ENCODE results near the gene CPEB4. TPM values are rescaled to one million over a fixed set of nuclear protein-coding genes. Genes with fewer than 3 reads are reported as not detected.

The CPEB4 gene
- total and polyA plus RNA-seq, 7 donors: 30.4 to 262 (median 95.0) TPM

DNA sequence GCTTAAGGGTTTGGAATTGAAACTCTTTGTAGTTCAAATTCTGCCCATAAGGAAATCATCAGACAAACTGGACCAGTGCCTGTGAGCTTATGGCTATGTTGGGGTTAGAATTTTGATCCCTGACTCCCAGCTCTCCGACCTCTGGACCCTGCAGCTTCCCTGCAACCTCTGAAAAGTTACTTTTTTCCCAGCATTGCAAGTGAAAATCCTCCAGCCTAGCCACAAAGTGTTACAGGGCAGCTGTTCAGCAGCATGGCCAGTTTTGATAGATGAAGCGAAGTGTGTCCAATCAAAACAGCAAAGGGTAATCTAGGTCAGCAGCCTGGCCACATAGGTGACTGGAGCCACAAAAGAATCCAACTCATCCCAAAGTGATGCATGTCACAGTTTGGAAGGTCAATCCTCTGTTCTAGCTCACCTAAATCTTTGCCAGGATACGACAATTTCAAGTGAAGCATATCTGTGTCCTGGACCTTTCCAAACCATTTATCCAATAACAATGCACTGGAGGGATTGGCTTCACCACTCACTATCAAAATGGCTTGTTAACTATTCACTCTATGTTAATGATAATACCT lies 4.7 kb upstream of the CPEB4 start:
- TF ChIP-seq, protein P1, sequence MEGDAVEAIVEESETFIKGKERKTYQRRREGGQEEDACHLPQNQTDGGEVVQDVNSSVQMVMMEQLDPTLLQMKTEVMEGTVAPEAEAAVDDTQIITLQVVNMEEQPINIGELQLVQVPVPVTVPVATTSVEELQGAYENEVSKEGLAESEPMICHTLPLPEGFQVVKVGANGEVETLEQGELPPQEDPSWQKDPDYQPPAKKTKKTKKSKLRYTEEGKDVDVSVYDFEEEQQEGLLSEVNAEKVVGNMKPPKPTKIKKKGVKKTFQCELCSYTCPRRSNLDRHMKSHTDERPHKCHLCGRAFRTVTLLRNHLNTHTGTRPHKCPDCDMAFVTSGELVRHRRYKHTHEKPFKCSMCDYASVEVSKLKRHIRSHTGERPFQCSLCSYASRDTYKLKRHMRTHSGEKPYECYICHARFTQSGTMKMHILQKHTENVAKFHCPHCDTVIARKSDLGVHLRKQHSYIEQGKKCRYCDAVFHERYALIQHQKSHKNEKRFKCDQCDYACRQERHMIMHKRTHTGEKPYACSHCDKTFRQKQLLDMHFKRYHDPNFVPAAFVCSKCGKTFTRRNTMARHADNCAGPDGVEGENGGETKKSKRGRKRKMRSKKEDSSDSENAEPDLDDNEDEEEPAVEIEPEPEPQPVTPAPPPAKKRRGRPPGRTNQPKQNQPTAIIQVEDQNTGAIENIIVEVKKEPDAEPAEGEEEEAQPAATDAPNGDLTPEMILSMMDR (IDR thresholded peaks at IDR 0.05): no peak
- Histone ChIP-seq H3K27ac (no peak overlapping the region), H3K4me3 (no peak overlapping the region), H3K9me3 (no peaks in the 10 kb centered on the region), H3K36me3 (ENCODE audit: insufficient read depth in 1 of 2, low read depth in 1 of 2) (no peaks in the 10 kb centered on the region), H3K4me1 (peaks cover 9% of the 10 kb centered on the region), H3K27me3 (ENCODE audit: insufficient read depth in 3 of 3, low read length in 2 of 3) (no peaks in the 10 kb centered on the region)
- intact Hi-C loops (cut with DNase I): loop anchor here in 1 of 2 donors (5.0 kb wide), 1 partner anchor 96 kb away; no protein-coding TSS in a partner anchor
- no peak for ATAC-seq
- WGBS, 3 donors: 63 to 79% (median 70%) methylated on average over 3 of the region's 3 CpGs
- no peak for DNase-seq

DNA sequence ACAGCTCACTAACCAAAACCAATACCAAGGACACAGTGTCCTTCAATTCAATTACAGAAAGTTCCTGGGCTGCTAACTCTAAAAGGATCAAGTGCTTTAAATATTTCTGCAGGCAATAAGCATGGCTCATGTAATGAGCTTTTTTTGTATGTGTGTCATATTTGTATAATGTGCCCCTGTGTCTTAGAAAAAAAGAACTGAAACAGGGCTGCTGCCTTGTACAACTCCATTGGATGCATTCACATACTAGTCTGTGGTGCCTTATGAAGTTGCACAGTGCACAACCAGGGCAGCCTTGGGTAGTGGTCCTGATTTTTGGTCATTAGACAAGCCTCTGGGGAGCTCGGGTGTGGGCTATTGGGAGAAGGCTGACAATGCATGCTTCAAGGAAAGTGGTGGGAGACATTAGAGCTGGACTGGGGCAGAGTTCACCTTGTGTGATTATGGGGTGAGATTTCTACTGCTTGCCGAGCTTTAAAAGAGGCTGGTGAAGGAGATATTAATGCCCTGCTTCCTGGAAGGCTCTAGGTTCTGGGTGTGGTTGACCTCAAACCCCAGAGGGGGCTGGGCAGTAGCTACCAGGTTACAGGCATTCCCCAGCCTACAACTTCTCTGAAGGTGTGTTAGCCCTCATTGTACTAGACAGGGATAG lies 3.6 kb upstream of the CPEB4 start:
- H3K9me3 ChIP-seq: no peaks in the 10 kb centered on the region
- peaks cover 5% of the 10 kb centered on the region for H3K4me1 ChIP-seq
- no peak for DNase-seq
- 67 to 76% (median 71%) methylated on average over 2 of the region's 2 CpGs for WGBS, 3 donors
- no peaks in the 10 kb centered on the region for H3K27me3 ChIP-seq (ENCODE audit: insufficient read depth in 3 of 3, low read length in 2 of 3)
- H3K4me3 ChIP-seq: no peak overlapping the region
- no peaks in the 10 kb centered on the region for H3K36me3 ChIP-seq (ENCODE audit: insufficient read depth in 1 of 2, low read depth in 1 of 2)
- TF ChIP-seq, protein P1 (IDR thresholded peaks at IDR 0.05): no peak
- intact Hi-C loops (cut with DNase I): loop anchor here (5.0 kb wide), 3 partner anchors 97 to 267 kb away; partner anchors contain the start of gene BOD1 (in 1 of the 2)
- ATAC-seq: no peak
- H3K27ac ChIP-seq: no peak overlapping the region

DNA sequence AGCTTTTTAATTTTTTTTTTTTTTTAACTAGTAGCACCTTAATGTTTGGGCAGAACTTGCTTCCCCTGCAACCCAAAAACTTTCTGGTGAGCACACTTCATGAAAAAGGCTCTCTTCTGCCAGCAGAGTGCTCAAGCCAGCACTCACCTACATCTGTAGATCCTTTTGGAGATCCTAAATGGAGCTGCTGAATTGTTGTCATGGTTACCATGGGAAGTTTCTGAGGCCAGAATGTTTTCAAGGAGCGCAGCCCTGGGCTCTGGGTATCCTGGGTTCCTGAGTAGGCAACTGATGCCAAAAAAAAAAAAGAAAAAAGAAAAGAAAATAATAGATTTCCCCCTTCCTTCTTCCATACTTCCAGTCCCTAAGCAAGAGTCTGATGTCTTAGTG lies 3.1 kb upstream of the CPEB4 start:
- H3K27ac ChIP-seq: no peak overlapping the region
- no peak overlapping the region for H3K4me3 ChIP-seq
- TF ChIP-seq, protein P1 (IDR thresholded peaks at IDR 0.05): no peak
- intact Hi-C loops (cut with DNase I): loop anchor here in 1 of 2 donors (5.0 kb wide), 2 partner anchors 103 to 268 kb away; partner anchors contain the start of gene BOD1
- no peak for ATAC-seq
- 93 to 95% (median 94%) methylated on average over 1 of the region's 1 CpG for WGBS, 3 donors
- no peaks in the 10 kb centered on the region for H3K27me3 ChIP-seq (ENCODE audit: insufficient read depth in 3 of 3, low read length in 2 of 3)
- peaks cover 5% of the 10 kb centered on the region for H3K4me1 ChIP-seq
- H3K9me3 ChIP-seq: no peaks in the 10 kb centered on the region
- no peaks in the 10 kb centered on the region for H3K36me3 ChIP-seq (ENCODE audit: insufficient read depth in 1 of 2, low read depth in 1 of 2)
- no peak for DNase-seq

DNA sequence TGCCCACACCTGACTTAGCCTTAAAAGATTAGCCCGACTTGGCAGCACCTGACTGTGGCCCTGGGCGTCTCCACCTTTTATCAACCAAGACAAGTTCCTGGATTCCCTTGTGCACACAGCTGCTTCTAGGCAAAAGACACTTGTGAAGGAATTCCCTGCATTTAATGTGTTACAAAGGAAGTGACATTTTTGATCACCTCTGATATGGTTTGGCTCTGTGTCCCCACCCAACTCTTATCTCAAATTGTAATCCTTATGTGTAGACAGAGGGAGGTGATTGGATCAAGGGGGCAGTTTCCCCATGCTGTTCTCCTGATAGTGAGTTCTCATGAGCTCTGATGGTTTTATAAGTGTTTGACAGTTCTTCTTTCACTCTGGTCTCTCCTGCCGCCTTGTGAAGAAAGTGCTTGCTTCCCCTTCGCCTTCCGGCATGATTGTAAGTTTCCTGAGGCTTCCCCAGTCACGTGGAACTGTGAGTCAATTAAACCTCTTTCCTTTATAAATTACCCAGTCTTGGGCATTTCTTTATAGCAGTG lies 2.6 kb upstream of the CPEB4 start:
- ATAC-seq (no peak), DNase-seq (no peak)
- no peak overlapping the region for H3K4me3 ChIP-seq
- TF ChIP-seq, protein P1 (IDR thresholded peaks at IDR 0.05): no peak
- H3K27me3 ChIP-seq (ENCODE audit: insufficient read depth in 3 of 3, low read length in 2 of 3): no peaks in the 10 kb centered on the region
- peaks cover 5% of the 10 kb centered on the region for H3K4me1 ChIP-seq
- H3K36me3 ChIP-seq (ENCODE audit: insufficient read depth in 1 of 2, low read depth in 1 of 2): no peaks in the 10 kb centered on the region
- H3K9me3 ChIP-seq: no peaks in the 10 kb centered on the region
- no peak overlapping the region for H3K27ac ChIP-seq
- WGBS, 3 donors: 73 to 83% (median 78%) methylated on average over 6 of the region's 6 CpGs
- intact Hi-C loops (cut with DNase I): loop anchor here in 1 of 2 donors (5.0 kb wide), 2 partner anchors 103 to 268 kb away; partner anchors contain the start of gene BOD1

Data from psoas muscle (tissue), 8 donors.